HEK293T (cell line): ENCODE data around the gene IL22RA1.

Experiments
- CTBP1 ChIP-seq: fragments of 450-650 bp; IDR thresholded peaks from 2 replicates; pipeline ENCODE4 v1.6.1; 2016; ENCODE audit warnings: borderline replicate concordance
- ELF4 ChIP-seq: fragments of 450-650 bp; IDR thresholded peaks from 2 replicates; pipeline ENCODE4 v1.6.1; 2017; ENCODE audit warnings: antibody characterized with exemption
- FOXA1 ChIP-seq: fragments of 450-650 bp; IDR thresholded peaks from 2 replicates; pipeline ENCODE4 v1.6.1; 2016; ENCODE audit warnings: mild to moderate bottlenecking
- SP1 ChIP-seq: fragments of 450-650 bp; IDR thresholded peaks from 2 replicates; pipeline ENCODE4 v1.6.1; 2017

GRCh38 chr1:24096009-24096738 lies 46.8 kb downstream of the IL22RA1 start:
- no peak for TF ChIP-seq CTBP1
- TF ChIP-seq FOXA1, result no peak
- TF ChIP-seq SP1, result no peak
- no peak for TF ChIP-seq ELF4
